Globus pallidus (tissue), 1 donor: ENCODE measurements around the gene ID3.
"Not testable (repeated sequence)": the region's sequence is repeated elsewhere in the genome, so short reads cannot be mapped to it uniquely, and the experiment has no call there.

Experiments used
- DNase-seq: peaks from one replicate; pipeline ENCODE4 v3.0.0-alpha.2; 2015; ENCODE audit warnings: low spot score

The ID3 gene

GRCh38 chr1:23551849-23552248, 7.5 kb downstream of the ID3 start:
- no peak for DNase-seq

- DNase-seq: no peak
Measured at GRCh38 chr1:23548704-23549143, 10.6 kb downstream of the ID3 start.

GRCh38 chr1:23546897-23547584, 12.3 kb downstream of the ID3 start:
- no peak for DNase-seq

GRCh38 chr1:23545851-23546250, 13.4 kb downstream of the ID3 start:
- no peak for DNase-seq

GRCh38 chr1:23544444-23545389, 14.6 kb downstream of the ID3 start:
- peak; percentile 66 for DNase-seq

GRCh38 chr1:23543707-23544443, 15.4 kb downstream of the ID3 start:
- DNase-seq: no peak

- DNase-seq: not testable (repeated sequence)
Measured at GRCh38 chr1:23542940-23543339, 16.4 kb downstream of the ID3 start.

- peak; percentile 79 for DNase-seq
Measured at GRCh38 chr1:23539698-23540266, 19.5 kb downstream of the ID3 start.

- no peak for DNase-seq
Measured at GRCh38 chr1:23537296-23537973, 21.9 kb downstream of the ID3 start.

GRCh38 chr1:23533246-23534023, 25.9 kb downstream of the ID3 start:
- no peak for DNase-seq

- DNase-seq: no peak
Measured at GRCh38 chr1:23531562-23532094, 27.7 kb downstream of the ID3 start.

- peak; percentile 78 for DNase-seq
Measured at GRCh38 chr1:23530747-23531561, 28.3 kb downstream of the ID3 start, which contains the start of gene E2F2. E2F2 (minus strand) TSS chr1:23531233; CDS start chr1:23530793, 440 bp downstream.

GRCh38 chr1:23530087-23530746, 29.1 kb downstream of the ID3 start:
- DNase-seq: no peak

- no peak for DNase-seq
Measured at GRCh38 chr1:23529146-23530086, 29.9 kb downstream of the ID3 start.

GRCh38 chr1:23528250-23528978, 30.9 kb downstream of the ID3 start:
- DNase-seq: no peak

- no peak for DNase-seq
Measured at GRCh38 chr1:23527900-23528249, 31.4 kb downstream of the ID3 start.

GRCh38 chr1:23527366-23527765, 31.9 kb downstream of the ID3 start:
- DNase-seq: no peak
